NCI-H526 (cell line): ENCODE results near the gene PAOX.
A peak's percentile ranks its signal among the peaks of the same experiment; 100 is the strongest.

Experiments used
- DNase-seq, 2 experiments: peaks; one replicate each; lab custom pipeline; 2025; lab: John Stamatoyannopoulos, UW

PAOX gene

DNA sequence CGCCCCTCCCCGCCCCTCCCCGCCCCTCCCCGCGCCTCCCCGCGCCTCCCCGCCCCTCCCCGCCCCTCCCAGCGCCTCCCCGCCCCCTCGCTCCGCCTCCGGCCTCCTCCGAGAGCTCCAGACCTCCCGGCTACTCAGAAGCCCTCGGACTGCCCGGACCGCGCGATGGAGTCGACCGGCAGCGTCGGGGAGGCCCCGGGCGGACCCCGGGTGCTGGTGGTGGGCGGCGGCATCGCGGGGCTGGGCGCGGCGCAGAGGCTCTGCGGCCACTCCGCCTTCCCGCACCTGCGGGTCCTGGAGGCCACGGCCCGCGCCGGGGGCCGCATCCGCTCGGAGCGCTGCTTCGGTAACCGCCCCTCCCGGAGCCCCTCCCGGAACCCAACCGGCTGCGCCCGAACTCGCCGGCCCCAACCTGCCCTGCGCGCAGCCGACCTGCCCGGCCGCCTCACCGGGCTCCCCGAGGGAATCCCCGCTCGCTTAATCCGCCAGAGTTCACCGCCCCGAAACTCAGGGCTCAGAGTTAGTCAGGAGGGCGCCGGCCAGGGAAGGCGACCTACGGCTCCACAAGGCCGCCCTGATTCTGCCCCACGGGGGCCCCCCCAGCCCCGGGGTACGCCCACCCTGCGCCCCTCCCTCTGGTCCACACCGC lies at the start of gene PAOX:
TSS of gene PAOX (plus strand) at position 111 of the 649 bp plus-strand sequence. CDS start at position 166, 55 bp downstream.
- peak in 1 of 2 experiments; percentile 45 for DNase-seq

DNA sequence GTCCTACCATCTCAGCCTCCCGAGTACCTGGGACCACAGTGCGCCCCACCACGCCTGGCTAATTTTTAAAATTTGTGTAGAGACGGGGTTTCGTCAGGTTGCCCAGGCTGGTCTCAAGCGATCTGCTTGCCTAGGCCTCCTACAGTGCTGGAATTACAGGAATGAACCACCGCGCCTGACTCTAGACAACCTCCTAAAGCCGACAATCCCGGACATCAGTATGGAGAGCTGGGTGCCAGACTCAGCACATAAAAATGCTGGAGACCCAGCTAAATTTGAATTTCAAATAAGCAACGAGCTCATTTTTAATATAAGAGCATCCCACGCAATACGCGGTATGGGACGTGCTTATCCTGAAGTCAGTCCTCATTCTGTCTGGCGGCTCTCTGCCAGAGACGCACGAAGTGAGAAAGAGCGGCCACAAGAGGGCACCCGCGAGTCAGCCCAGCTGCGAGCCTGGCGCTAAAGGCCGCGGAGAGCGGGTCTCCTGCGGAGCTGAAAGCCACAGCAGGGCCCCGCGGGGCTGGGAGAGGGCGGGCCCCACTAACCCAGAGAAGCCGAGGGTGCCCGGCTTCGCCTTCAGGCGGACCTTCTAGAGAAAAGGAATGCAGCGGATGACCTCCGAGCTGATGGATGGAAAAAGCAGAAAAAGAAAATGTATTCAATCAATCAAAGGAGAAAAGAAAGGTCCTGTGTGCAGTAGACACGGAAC lies 49.4 kb upstream of the PAOX start:
- DNase-seq = peak; percentile 84 to 92

DNA sequence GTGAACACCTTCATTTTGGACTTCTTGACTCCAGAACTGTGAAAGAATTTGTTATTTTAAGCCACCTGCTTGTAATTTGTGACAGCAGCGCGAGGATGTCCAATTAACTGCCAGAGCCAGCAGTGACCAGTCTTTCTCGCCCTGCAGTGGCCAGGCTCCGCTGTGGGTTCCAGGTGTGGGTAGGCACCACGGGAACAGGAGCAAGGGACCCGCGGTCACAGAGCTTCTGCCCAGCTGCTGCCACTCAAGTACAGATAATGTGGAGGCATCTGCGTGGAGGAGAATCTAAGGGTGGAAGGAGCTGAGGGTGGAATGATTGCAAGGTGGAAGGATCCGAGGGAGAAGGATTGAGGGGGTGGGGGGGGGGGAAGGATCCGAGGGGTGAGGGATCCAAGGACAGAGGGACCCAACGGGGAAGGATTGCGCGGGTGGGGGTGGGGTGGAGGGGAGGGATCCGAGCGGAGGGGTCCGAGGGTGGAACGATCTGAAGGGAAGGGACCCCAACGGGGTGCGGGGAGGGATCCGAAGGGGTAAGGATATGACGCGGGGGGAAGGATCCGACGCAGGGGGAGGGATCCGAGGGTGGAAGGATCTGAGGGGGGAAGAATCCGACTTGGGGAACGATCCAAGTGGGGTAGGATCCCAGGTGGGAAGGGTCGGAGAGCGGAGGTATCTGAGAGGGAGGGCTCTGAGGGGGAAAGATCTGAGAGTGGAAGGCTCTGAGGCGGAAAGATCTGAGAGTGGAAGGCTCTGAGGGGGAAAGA lies 45.9 kb upstream of the PAOX start:
- DNase-seq = no peak

DNA sequence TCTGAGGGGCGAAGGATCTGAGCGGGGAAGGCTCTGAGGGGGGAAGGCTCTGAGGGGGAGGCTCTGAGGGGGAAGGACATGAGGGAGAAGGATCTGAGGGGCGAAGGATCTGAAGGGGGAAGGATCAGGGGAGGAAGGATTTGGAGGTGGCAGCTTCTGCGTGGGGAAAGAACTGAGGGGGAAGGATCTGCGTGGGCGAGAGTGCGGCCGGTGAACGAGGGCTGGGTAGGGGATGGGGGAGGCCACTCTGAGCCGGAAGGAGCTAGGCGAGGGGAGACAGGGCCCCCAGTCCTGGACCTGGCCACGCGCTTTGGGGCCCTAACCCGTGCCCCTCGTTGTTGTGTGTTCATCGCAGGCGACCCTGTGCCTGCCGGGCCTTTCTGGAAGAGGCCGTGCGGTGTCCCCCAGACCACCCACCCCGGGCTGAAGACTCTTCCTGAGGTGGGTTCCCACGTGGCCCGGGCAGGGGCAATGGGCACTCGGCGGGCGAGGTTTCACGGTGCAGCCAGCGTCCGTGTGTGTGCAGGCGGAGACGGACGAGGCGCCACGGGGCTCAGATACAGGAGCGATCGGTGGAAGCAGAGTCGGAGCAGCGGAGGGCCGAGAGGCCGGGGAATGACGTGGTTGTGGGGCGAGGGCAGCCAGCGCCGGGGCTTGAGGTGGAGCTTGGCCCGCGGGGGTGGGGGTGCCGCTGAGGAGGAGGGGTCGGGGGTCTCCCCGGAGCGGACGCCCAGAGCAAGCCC lies 44.4 kb upstream of the PAOX start:
- DNase-seq = peak in 1 of 2 experiments; percentile 49

DNA sequence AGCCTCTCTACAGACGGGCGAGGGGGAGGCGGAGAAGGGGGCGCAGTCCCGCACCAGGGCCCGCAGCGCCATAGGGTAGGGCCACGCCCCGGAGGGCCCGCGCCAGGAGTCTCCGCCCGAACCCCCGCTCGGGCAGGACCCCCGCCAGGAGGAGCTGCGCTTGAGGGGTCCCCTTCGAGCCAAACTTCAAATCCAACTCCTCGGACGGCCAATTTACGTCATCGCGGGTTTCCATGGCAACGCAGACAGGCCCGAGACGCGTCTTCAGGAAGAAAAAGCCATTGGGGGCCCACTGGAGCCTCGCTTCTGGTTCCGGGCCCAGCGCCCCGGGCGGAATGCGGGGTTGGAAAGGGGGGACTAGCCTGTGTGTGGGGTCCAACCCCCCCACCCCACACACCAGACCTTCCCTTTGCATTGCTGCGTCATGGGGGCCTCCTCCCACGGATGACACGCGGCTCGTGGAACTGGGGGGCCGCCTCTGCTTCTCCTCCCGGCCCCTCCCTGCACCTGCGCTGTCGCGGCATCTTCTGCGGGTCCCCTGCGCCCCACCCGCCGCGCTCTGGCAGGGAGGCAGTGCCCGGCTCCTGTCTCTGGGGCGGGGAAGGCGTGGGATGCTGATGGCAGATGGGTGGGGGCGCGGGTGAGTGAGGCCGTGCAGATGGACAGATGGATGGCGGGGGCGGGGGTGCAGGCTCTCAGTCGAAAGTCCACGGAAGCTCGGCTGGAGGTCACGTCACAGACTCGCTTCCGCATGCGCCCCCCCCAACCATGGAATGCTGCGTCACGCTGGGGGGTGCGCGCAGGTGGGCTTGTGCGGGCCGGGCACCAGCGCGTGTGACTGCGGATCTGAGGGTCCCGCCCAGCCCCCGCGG lies 43.6 kb upstream of the PAOX start:
- no peak for DNase-seq

DNA sequence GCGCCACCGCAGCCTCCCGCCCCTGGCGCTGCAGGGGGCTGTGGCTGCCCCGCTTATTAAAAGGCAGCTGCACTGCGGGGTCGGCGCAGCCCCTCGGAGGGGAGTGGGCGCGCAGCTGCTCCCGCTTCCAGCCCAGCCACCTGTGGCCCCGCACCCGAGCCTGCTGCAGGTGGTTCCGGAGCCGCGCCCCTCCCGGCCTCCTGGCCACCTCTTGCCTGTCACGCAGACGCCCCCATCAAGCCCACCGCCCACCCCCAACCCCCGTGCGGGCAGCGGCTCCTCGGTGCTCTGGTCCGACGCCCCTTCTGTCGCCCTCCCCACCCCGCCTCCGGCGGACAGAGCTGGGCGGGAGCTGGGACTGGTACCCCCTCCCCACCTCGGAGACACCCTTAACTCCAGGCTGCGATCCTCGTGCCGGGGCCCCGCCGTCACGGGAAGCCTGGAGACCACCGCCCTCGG lies 42.9 kb upstream of the PAOX start:
- no peak for DNase-seq

DNA sequence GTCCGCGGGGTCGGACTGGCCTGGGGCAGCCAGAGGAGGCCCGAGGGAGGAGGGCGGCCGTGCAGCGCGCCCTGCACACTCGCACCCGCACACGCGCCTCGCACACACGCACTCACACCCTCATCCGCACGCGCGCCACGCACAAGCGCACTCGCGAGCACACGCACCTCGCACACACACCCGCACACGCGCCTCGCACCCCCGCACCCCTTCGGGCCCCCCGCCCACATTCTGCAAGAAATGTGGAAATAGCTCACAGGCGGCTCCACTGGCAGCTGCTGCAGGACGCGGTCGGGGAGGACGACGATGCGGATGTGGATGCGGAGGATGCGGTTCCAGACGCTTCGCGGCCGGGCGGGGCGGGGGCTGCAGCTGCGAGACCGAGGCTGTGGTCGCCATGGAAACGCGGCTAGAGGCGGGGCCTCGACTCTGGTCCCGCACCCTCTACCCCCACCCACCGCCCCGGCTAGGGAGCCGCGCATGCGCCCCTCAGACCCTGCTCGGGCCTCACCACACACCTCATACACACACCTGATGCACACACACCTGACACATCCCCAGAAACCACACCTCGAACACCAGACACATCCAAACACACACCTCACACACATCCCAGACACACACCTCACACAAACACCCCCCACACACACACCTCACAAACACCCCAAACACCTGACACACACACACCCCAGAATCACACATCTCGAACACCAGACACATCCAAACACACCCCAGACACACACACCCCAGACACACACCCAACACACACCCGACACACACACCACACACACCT lies 42.3 kb upstream of the PAOX start, which contains the start of gene CALY:
TSS of gene CALY (minus strand) at position 320 of the 793 bp plus-strand sequence. CDS start 7,907 bp downstream, outside the sequence.
- peak in 1 of 2 experiments; percentile 41 for DNase-seq

DNA sequence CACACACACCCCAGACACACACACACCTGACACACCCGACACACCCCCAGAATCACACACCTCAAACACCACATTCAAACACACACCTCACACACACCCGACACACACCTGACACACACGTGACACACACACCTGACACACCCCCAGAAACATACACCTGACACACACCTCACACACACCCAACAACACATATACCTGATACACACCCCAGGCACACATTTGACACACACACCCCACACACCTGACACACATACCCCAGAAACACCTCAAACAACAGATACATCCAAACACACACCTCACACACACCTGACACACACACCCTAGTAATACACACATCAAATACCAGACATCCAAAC lies 41.7 kb upstream of the PAOX start:
- DNase-seq = no peak

DNA sequence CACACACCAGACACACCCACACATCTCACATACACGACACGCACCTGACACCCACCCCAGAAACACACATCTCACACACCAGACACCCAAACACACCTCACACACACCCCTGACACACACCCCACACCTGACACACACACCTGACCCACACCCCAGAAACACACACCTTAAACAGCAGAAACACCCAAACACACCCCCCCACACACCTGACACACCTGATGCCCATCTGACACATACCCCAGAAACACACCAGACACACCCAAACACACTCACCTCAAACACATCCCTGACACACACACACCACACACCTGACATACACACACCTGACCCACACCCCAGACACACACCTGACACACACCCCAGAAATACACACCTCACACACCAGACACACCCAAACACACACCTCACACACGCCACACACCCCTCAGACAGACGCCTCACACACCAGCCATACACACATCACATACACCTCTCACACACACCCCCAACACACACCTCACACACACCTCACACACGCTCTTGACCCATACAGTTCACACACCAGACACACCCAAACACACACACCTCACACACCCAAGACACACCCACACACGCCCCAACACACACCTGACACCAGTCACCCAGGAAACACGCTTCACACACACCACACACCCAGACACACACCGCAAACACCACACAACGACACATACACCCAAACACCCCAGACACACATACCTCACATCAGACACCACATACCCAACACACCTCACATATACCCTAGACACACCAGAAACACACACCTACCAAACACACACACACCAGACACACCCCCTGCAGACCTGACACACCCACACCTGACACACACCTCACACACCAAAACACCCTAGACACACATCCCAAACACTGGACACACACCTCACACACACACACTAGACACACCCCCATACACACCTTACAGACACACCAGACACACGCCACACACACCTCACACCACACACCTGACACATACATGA lies 40.7 kb upstream of the PAOX start:
- no peak for DNase-seq

DNA sequence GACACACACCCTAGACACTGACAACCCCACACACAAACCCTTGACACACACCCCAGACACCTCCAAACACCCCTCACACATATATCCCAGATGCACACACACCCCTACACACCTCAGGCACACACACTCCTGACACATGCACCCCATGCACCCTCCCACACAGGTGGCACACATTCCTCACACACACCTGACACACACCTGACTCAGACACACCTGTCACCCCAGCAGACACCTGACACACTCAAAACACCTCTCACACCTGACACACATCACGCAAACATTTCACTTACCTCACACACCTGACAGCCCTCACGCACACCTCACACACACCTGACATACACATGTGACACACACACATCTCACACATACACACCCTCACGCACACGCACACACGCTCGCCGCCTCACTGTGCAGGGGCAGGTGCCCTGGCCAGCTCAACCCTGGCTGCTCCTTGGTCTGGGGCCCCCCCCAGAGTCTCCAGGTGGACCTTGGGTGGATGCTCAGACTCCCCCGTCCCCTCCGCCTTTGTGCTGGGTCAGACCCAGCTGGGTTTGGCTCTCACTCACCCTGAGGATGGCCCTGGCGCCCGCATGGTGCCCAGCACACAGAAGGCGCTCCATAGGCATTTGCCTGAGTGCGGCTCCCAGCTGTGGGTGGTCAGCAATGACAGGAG lies 39.2 kb upstream of the PAOX start:
- DNase-seq = no peak

DNA sequence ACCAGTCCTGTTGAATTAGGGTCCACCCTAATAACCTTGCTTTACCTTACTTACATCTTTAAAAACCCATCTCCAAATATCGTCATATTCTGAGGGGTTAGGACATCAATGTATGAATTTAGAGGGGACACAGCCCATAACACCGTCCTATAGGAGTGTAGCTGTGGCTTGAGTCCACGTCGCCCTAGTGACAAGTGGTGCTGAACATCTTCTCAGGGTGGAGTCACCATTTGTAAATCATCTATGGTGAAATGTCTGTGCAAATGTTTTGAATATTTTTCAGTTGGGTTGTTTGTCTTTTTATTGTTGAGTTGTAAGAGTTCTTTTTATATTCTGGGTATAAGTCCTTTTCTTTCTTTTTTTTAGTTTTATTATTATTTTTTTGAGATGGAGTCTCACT lies 37.1 kb upstream of the PAOX start:
- no peak for DNase-seq

DNA sequence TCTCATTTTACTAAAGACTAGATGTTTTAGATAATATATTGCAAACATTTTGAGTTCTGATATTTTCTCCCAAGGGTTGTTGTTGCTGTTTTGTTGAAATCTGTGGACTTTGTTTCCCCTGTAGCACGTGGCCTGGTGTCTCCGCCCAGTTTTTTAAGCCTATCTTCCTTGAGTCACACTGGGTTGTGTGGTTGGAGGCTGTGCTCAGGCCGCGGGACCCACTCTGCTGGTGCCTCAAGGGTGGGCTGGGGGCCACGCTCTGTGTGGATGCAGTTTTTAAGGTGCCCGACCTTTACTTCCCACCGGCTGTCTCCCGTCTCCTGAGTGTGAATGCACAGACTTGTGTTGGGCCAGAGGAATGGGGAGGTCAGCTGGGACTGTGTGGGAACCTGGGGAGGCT lies 36.1 kb upstream of the PAOX start:
- DNase-seq = no peak

DNA sequence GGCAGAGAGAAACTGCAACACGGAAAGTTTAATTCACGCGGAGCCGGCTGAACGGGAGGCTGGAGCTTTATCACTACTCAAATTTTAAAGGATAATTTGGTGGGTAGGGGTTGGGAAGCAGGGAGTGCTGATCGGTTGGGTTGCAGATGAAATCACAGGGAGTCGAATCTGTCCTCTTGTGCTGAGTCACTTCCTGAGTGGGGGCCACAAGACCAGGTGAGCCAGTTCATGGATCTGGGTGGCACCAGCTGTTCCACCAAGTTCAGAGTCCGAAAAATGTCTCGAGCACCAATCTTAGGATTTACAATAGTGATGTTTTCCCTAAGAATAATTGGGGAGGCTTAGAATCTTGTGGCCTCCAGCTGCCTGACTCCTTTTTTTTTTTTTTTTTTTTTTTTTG lies 35.5 kb upstream of the PAOX start:
- DNase-seq = no peak

DNA sequence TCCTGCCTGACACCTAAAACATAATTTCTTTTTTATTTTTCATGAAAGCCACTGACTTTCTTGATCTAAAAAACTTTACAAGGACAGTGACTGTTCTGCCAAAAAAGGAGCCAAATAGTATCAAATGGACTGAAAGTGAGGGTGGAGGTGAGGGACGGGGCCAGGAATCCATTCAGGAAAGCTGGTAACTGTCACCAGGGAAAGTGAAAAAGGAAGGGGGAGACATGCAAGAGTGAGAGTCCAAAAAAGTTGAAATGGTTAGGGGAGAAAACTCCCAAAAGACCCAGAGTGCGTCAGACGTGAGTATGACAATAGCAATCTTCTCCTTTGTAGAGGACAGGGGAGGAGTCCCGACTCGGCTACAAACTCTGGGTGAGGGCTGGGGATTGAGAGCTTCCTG lies 34.8 kb upstream of the PAOX start:
- DNase-seq = no peak

DNA sequence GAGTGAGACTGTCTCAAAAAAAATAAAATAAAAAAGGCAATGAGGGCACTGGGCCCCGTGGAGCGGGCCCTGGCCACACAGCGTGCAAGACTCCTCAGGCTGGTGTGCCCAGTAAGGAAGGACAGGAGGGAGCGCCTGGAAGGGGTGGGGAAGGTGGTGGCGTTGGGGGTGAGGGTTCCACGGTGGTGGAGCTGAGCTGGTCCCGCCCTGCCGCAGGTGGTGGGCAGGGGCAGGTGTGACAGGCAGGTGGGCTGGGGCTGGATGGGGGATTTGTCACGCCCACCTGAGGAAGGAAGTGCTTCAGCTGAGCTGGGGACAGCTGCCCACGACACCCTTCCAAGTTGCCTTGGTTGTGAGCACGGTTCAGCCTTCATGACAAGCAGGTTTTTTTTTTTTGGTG lies 32.6 kb upstream of the PAOX start:
- no peak for DNase-seq

DNA sequence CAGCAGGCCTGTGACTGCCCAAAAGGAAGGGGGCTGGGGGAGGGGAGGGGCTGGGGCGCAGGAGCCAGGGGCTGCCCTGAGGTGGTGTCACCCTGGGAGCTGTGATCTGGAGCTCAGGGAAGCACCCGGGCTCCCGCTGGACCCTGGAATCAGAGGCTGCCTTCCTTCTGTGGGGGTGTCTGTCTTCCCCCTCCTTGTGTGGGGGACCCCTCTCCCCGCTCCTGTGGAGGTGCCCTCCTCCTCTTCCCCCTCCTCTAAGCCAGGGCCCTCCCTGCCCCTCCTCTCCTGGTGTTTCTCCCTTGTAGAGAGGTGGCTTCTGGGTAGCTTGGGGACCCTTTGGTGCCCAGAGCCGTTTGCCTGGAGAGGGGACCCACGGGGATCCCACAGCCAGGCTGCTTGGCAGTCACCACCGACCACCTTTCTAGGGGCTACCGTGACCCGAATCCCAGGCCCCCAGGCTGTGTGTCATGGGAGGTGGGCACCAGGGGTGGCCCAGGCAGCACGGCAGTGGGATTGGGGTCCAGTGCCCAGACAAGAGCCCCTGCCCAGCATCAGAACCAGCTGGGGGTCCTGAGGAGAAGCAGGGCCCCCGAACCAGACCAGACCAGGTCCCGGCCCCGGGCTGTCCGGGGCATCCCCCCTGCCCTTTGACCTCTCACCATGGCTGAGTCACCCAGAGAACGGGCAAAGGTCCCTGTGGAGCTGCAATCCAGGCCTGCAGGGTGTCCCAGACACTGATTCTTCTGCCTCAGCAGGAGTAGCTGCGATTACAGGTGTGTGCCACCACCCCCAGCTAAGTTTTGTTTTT lies 31.1 kb upstream of the PAOX start:
- no peak for DNase-seq

DNA sequence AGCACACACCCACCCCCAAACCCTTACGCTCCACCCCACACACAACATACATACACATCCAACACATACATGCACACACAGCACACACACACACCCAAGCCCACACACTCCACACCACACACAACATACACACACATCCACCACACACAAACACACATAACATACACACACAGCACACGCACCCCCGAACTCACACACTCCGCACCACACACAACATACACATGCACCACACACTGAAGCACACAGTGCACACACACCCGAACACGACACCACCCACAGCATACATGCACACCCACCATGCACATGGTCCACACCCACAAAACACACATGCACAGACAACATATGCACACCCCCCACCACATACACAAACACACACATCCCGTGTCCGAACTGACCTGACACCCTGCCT lies 29.9 kb upstream of the PAOX start:
- DNase-seq = no peak

DNA sequence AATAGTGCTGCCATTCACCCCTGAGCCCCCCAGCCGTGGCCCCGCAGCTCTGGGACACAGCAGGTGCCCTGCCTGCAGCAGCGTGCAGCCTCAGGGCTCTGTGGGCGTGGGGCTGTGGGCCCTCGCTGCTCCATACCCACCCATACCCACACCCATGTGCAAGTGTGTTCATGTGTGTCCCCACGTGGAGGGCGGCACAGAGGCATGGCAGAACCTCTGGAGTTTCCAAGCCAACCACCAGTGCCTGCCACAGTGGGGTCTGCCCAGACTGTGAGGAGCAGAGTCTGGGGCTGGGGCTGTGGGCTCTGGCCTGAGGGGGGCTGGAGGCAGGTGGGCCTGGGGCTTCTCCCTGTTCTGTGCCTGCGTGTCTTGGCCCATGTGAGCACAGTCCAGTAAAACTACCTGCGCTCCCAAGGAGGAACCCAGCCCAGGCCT lies 29.5 kb upstream of the PAOX start:
- DNase-seq = no peak
